HepG2 (cell line): Measurements from ENCODE around the gene PPP1R9A. TPM values are rescaled to one million over a fixed set of nuclear protein-coding genes. Genes with fewer than 3 reads are reported as not detected.
A peak's percentile ranks its signal among the peaks of the same experiment; 100 is the strongest.

Experiments used
- ATAC-seq: fragments of 200-7000 bp; cut with Tn5 transposase; 3 replicates; pipeline ENCODE4 v1.9.1; 2020; ENCODE audit warnings: mild to moderate bottlenecking, moderate library complexity
- BruUV-seq: library from RNA; stranded (reverse); fragments of 400-500 nt; replicated peaks from 2 replicates; lab custom pipeline; 2021; lab: Mats Ljungman, UMichigan
- CTCF ChIA-PET: fragments of 300-600 bp; formaldehyde crosslinking; extraction: SDS; loops from one replicate; lab custom pipeline; 2021; ENCODE audit warnings: low total read pairs, inconsistent platforms, low intra/inter-chr PET ratio; lab: Yijun Ruan, JAX
- POLR2A ChIA-PET: fragments of 350-600 bp; sonication (Branson Sonifier 250); formaldehyde crosslinking; loops from one replicate; lab custom pipeline; 2020; ENCODE audit warnings: antibody characterized with exemption, inconsistent platforms; lab: Yijun Ruan, JAX
- DNase-seq: peaks from one replicate; pipeline ENCODE4 v3.0.0-alpha.2; 2015; ENCODE audit warnings: low spot score
- FAIRE-seq: peaks from 3 replicates; lab custom pipeline; 2011; peaks lifted over from hg19 to GRCh38; lab: Jason Lieb, UNC
- H2AFZ ChIP-seq: one replicate; pipeline ENCODE4 v1.6.1; 2011; ENCODE audit warnings: low read length, inconsistent platforms
- H3K27ac ChIP-seq: fragments of 300-600 bp; 3 replicates; pipeline ENCODE4 v1.8.0; 2011; ENCODE audit warnings: mixed run types, mild to moderate bottlenecking, mixed read lengths, low read length, inconsistent platforms; ENCODE audit not compliant: insufficient read depth; ENCODE audit errors: extremely low read length
- H3K27me3 ChIP-seq, 2 experiments: fragments of 200-600 bp in 1 of 2; 2 replicates in 1 of 2; 3 replicates in 1 of 2; pipeline versions ENCODE4 v1.6.0 to v1.8.0; 2011; ENCODE audit warnings: low read length in 2 of 2, mild to moderate bottlenecking in 2 of 2, moderate library complexity in 2 of 2, inconsistent platforms in 1 of 2; ENCODE audit not compliant: insufficient read depth in 2 of 2, control insufficient read depth in 1 of 2
- H3K36me3 ChIP-seq, 2 experiments: fragments of 200-600 bp in 1 of 2; replicated peaks in 1 of 2; 2 replicates in 1 of 2; 3 replicates in 1 of 2; pipeline versions ENCODE4 v1.5.1 to v1.8.0; 2011; ENCODE audit warnings: low read length in 2 of 2, inconsistent platforms in 1 of 2; ENCODE audit not compliant: insufficient read depth in 2 of 2, control insufficient read depth in 1 of 2
- H3K4me1 ChIP-seq: 2 replicates; pipeline ENCODE4 v1.5.1; 2012; ENCODE audit warnings: low read length, inconsistent platforms; ENCODE audit not compliant: insufficient read depth
- H3K4me2 ChIP-seq: 2 replicates; pipeline ENCODE4 v1.6.0; 2011; ENCODE audit warnings: low read depth, low read length, inconsistent platforms
- H3K4me3 ChIP-seq, 3 experiments: fragments of 200-600 bp in 1 of 3; sonication (generic), shearing (Covaris generic) in 1 of 3; replicated peaks in 1 of 3; 2 replicates each; pipeline ENCODE4 v1.5.1; 2011 to 2016; ENCODE audit warnings: low read length in 3 of 3, inconsistent platforms in 2 of 3, low read depth in 2 of 3, mild to moderate bottlenecking in 2 of 3, control low read depth in 1 of 3, mixed read lengths in 1 of 3; ENCODE audit not compliant: insufficient read depth in 1 of 3
- H3K79me2 ChIP-seq: one replicate; pipeline ENCODE4 v1.6.1; 2011; ENCODE audit warnings: low read length, inconsistent platforms; ENCODE audit not compliant: insufficient read depth
- H3K9ac ChIP-seq: 2 replicates; pipeline ENCODE4 v1.6.0; 2011; ENCODE audit warnings: mild to moderate bottlenecking, low read depth, low read length, inconsistent platforms; ENCODE audit not compliant: insufficient read depth
- H3K9me3 ChIP-seq: 2 replicates; pipeline ENCODE4 v1.5.1; 2012; ENCODE audit warnings: mild to moderate bottlenecking, low read length
- H4K20me1 ChIP-seq: 2 replicates; pipeline ENCODE4 v1.6.0; 2011; ENCODE audit warnings: inconsistent platforms, mild to moderate bottlenecking, low read length, moderate library complexity; ENCODE audit not compliant: insufficient read depth
- HMG20B ChIP-seq: conservative IDR thresholded peaks from 2 replicates; pipeline ENCODE4 v1.6.1; 2016; ENCODE audit warnings: missing genetic modification reagents, missing compliant biosample characterization
- MTERF4 ChIP-seq: sonication (generic); formaldehyde crosslinking; IDR thresholded peaks from 2 replicates; pipeline ENCODE4 v1.8.0; 2023; ENCODE audit warnings: mild to moderate bottlenecking, missing genetic modification reagents
- TFDP2 ChIP-seq: sonication (generic); formaldehyde crosslinking; IDR thresholded peaks from 2 replicates; pipeline ENCODE4 v1.4.0; 2020; ENCODE audit warnings: missing genetic modification reagents
- YEATS4 ChIP-seq: sonication (generic); formaldehyde crosslinking; IDR thresholded peaks from 2 replicates; pipeline ENCODE4 v1.4.0; 2020; ENCODE audit warnings: missing genetic modification reagents, borderline replicate concordance
- in situ Hi-C: cut with HindIII; loops from 2 replicates; pipeline ENCODE4 v1.10.0; 2017; ENCODE audit warnings: low pct_unique_long_range_greater_than_20kb; ENCODE audit not compliant: extremely low pct_ligation_motif_present
- intact Hi-C: fragments of 100-400 bp; cut with micrococcal nuclease; formaldehyde crosslinking; loops from one replicate; pipeline ENCODE4 v1.10.0; 2022; ENCODE audit not compliant: unreplicated experiment
- polyA plus RNA-seq, 8 experiments: library from polyadenylated mRNA; depleted of rRNA in 3 of 8; stranded (reverse) in 7 of 8; unstranded in 1 of 8; fragments of >200 nt; fragmentation: Illumina TruSeq in 4 of 8; extraction: Trizol in 4 of 8; gene quantifications; 2 replicates each; pipeline versions ENCODE4 v1.2.1 to v1.2.3, GENCODE V29; 2011 to 2016; ENCODE audit warnings: low read depth in 4 of 8, missing spikeins in 1 of 8, mixed read lengths in 1 of 8; ENCODE audit not compliant: insufficient read depth in 1 of 8
- total RNA-seq, 5 experiments: library from RNA; depleted of rRNA; stranded (reverse); fragments of >200 nt; fragmentation: Illumina TruSeq; extraction: Trizol; gene quantifications; 2 replicates each; pipeline ENCODE4 v1.2.3, GENCODE V29; 2016; ENCODE audit warnings: low read depth in 1 of 5
- TF ChIP-seq, protein P1 (sequence below): sonication (generic); formaldehyde crosslinking; IDR thresholded peaks from 2 replicates; pipeline ENCODE4 v1.5.0; 2020; ENCODE audit warnings: mild to moderate bottlenecking, missing genetic modification reagents
- TF ChIP-seq, protein P2 (sequence below): fragments of 450-650 bp; IDR thresholded peaks from 2 replicates; pipeline ENCODE4 v1.6.1; 2016

Gene PPP1R9A
- total and polyA plus RNA-seq, 2 of the 13 experiments (the other 11 are each of a cell fraction or from before 2014, with no cell fraction given), result 11.4 to 31.9 TPM

GRCh38 chr7:94871132-94871531 lies 36.3 kb upstream of the PPP1R9A start:
- Histone ChIP-seq H4K20me1 (no peaks in the 10 kb centered on the region), H2AFZ (no peak overlapping the region), H3K9me3 (no peaks in the 10 kb centered on the region), H3K4me1 (peaks cover 11% of the 10 kb centered on the region), H3K79me2 (no peaks in the 10 kb centered on the region), H3K4me2 (no peak overlapping the region), H3K27me3 (0 out of 5 replicates have a peak, but pooled peaks cover 0 to 5% of the 10 kb centered on the region in 2 experiments), H3K27ac (no peak overlapping the region), H3K36me3 (no peaks in the 10 kb centered on the region), H3K9ac (no peak overlapping the region), H3K4me3 (no peak overlapping the region)
- in situ Hi-C loops (no loop called here), intact Hi-C loops (no loop called here)
- FAIRE-seq (no peak), ATAC-seq (no peak), DNase-seq (no peak)
- BruUV-seq, result no TSS peak
- ChIA-PET POLR2A (no interaction called here), CTCF (no interaction called here)
- no peak for TF ChIP-seq MTERF4 (CRISPR knock-in tag)
- TF ChIP-seq, protein P1, sequence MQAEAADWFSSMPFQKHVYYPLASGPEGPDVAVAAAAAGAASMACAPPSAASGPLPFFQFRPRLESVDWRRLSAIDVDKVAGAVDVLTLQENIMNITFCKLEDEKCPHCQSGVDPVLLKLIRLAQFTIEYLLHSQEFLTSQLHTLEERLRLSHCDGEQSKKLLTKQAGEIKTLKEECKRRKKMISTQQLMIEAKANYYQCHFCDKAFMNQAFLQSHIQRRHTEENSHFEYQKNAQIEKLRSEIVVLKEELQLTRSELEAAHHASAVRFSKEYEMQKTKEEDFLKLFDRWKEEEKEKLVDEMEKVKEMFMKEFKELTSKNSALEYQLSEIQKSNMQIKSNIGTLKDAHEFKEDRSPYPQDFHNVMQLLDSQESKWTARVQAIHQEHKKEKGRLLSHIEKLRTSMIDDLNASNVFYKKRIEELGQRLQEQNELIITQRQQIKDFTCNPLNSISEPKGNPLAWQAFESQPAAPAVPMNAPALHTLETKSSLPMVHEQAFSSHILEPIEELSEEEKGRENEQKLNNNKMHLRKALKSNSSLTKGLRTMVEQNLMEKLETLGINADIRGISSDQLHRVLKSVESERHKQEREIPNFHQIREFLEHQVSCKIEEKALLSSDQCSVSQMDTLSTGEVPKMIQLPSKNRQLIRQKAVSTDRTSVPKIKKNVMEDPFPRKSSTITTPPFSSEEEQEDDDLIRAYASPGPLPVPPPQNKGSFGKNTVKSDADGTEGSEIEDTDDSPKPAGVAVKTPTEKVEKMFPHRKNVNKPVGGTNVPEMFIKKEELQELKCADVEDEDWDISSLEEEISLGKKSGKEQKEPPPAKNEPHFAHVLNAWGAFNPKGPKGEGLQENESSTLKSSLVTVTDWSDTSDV (CRISPR knock-in tag), result no peak
- TF ChIP-seq HMG20B (CRISPR knock-in tag), result no peak
- no peak for TF ChIP-seq TFDP2
- TF ChIP-seq, protein P2, sequence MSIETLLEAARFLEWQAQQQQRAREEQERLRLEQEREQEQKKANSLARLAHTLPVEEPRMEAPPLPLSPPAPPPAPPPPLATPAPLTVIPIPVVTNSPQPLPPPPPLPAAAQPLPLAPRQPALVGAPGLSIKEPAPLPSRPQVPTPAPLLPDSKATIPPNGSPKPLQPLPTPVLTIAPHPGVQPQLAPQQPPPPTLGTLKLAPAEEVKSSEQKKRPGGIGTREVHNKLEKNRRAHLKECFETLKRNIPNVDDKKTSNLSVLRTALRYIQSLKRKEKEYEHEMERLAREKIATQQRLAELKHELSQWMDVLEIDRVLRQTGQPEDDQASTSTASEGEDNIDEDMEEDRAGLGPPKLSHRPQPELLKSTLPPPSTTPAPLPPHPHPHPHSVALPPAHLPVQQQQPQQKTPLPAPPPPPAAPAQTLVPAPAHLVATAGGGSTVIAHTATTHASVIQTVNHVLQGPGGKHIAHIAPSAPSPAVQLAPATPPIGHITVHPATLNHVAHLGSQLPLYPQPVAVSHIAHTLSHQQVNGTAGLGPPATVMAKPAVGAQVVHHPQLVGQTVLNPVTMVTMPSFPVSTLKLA, result peak; percentile 95
- no peak for TF ChIP-seq YEATS4 (CRISPR knock-in tag)
